Adrenal gland (tissue), 5 donors: ENCODE results near the gene MEGF11.

Experiments used
- POLR2A ChIP-seq, 2 donors: fragments of 450-650 bp; IDR thresholded peaks; one replicate each; pipeline ENCODE4 v1.6.1; 2017; ENCODE audit warnings: antibody characterized with exemption in 2 of 2, mild to moderate bottlenecking in 2 of 2, moderate library complexity in 1 of 2
- TF ChIP-seq, protein P1 (sequence below), 6 experiments: fragments of 450-650 bp in 4 of 6; fragments of 200-600 bp in 2 of 6; sonication (generic) in 1 of 6; IDR thresholded peaks; 1 replicate in 5 of 6; 2 replicates in 1 of 6; pipeline versions ENCODE4 v1.5.1 to v1.8.0; 2016 to 2021; ENCODE audit warnings: antibody characterized with exemption in 6 of 6, mild to moderate bottlenecking in 2 of 6, moderate library complexity in 1 of 6
- donor health status: DM: no; HTN: no; CAD: no.

DNA sequence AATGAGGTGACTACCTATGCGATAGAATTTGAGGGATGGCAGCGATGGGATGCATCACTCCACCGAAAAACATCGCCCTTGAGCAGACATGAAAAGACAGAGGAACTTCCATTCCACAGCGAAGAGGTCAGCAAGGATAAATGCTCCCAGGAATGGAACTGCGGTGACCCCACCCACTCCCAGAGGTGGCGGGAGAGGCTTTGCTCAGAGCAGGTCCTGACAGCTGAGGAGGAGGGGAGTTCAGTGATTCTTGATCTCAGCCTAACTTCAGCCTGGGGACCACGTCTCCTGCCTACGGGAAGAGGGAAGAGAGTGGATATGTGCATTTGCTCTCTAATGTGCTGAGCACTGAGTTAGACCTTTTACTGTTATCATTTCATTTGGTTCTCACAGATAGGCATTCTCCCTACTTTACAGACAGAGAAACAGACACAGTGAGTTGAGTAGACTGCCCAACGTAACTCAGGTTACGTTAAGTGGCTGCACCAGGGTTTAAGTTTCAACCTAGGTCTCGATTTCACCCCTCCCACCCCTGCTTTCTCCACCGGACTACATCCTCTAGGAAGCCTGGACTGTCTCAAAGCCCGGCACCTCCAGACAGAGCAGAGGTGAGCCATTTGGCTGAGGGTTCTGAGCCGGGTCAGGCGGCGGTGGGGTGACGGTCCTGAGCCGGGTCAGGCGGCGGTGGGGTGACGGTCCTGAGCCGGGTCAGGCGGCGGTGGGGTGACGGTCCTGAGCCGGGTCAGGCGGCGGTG, 214.3 kb downstream of the MEGF11 start:
- no peak for TF ChIP-seq POLR2A (IDR thresholded peaks at IDR 0.05)
- TF ChIP-seq, protein P1, sequence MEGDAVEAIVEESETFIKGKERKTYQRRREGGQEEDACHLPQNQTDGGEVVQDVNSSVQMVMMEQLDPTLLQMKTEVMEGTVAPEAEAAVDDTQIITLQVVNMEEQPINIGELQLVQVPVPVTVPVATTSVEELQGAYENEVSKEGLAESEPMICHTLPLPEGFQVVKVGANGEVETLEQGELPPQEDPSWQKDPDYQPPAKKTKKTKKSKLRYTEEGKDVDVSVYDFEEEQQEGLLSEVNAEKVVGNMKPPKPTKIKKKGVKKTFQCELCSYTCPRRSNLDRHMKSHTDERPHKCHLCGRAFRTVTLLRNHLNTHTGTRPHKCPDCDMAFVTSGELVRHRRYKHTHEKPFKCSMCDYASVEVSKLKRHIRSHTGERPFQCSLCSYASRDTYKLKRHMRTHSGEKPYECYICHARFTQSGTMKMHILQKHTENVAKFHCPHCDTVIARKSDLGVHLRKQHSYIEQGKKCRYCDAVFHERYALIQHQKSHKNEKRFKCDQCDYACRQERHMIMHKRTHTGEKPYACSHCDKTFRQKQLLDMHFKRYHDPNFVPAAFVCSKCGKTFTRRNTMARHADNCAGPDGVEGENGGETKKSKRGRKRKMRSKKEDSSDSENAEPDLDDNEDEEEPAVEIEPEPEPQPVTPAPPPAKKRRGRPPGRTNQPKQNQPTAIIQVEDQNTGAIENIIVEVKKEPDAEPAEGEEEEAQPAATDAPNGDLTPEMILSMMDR (IDR thresholded peaks at IDR 0.05) = no peak
